WTC11 (cell line): ENCODE measurements around the gene STX8. TPM values are rescaled to one million over a fixed set of nuclear protein-coding genes. Genes with fewer than 3 reads are reported as not detected.

Source experiments
- ATAC-seq: fragments of 200-7000 bp; cut with Tn5 transposase; 2 replicates; pipeline ENCODE4 v1.10.0; 2021; ENCODE audit warnings: mild to moderate bottlenecking, moderate library complexity
- CTCF ChIA-PET: fragments of 300-600 bp; sonication (Branson Sonifier 250); formaldehyde crosslinking; loops from one replicate; lab custom pipeline; 2021; ENCODE audit warnings: antibody characterized with exemption; lab: Charles Lee
- POLR2A ChIA-PET: fragments of 350-600 bp; sonication (Branson Sonifier 250); formaldehyde crosslinking; loops from one replicate; lab custom pipeline; 2021; ENCODE audit warnings: antibody characterized with exemption; lab: Charles Lee
- DNase-seq: peaks from one replicate; pipeline ENCODE4 v3.0.0; 2021; ENCODE audit warnings: low spot score
- H3K27ac Mint-ChIP-seq: 2 replicates; pipeline ENCODE4 v1.8.0; 2021; ENCODE audit warnings: mixed read lengths
- H3K27me3 Mint-ChIP-seq: 2 replicates; pipeline ENCODE4 v1.8.0; 2021; ENCODE audit warnings: low read depth, mild to moderate bottlenecking, moderate library complexity, mixed read lengths
- H3K36me3 Mint-ChIP-seq: 2 replicates; pipeline ENCODE4 v1.8.0; 2021; ENCODE audit warnings: mixed read lengths
- H3K4me1 Mint-ChIP-seq: 2 replicates; pipeline ENCODE4 v1.8.0; 2022; ENCODE audit warnings: mixed read lengths
- H3K4me3 Mint-ChIP-seq: 2 replicates; pipeline ENCODE4 v1.8.0; 2021; ENCODE audit warnings: mild to moderate bottlenecking, moderate library complexity, mixed read lengths
- H3K9me3 Mint-ChIP-seq: 2 replicates; pipeline ENCODE4 v1.8.0; 2021; ENCODE audit warnings: mixed read lengths
- AR ChIP-seq: fragments of 250-450 bp; sonication (Bioruptor Pico); IDR thresholded peaks from 2 replicates; pipeline ENCODE4 v1.9.0; 2021; ENCODE audit warnings: mild to moderate bottlenecking
- ERG ChIP-seq: fragments of 250-450 bp; sonication (Bioruptor Pico); IDR thresholded peaks from 2 replicates; pipeline ENCODE4 v1.8.0; 2021; ENCODE audit warnings: mild to moderate bottlenecking
- ESRRA ChIP-seq: sonication (generic); formaldehyde crosslinking; IDR thresholded peaks from 2 replicates; pipeline ENCODE4 v1.8.1; 2022; ENCODE audit warnings: mild to moderate bottlenecking, missing genetic modification reagents, borderline replicate concordance
- MXD4 ChIP-seq: fragments of 250-450 bp; sonication (Bioruptor Pico); IDR thresholded peaks from 2 replicates; pipeline ENCODE4 v1.8.0; 2021; ENCODE audit warnings: mild to moderate bottlenecking, moderate library complexity, borderline replicate concordance
- MYBL2 ChIP-seq: sonication (generic); formaldehyde crosslinking; IDR thresholded peaks from 2 replicates; pipeline ENCODE4 v1.8.1; 2023; ENCODE audit warnings: mild to moderate bottlenecking, moderate library complexity, missing genetic modification reagents
- RELA ChIP-seq: sonication (generic); formaldehyde crosslinking; IDR thresholded peaks from 2 replicates; pipeline ENCODE4 v1.8.1; 2022; ENCODE audit warnings: missing genetic modification reagents, mild to moderate bottlenecking, borderline replicate concordance
- ZNF281 ChIP-seq: sonication (generic); formaldehyde crosslinking; IDR thresholded peaks from 2 replicates; pipeline ENCODE4 v1.8.0; 2023; ENCODE audit warnings: mild to moderate bottlenecking, missing genetic modification reagents
- ZNF317 ChIP-seq: sonication (generic); formaldehyde crosslinking; IDR thresholded peaks from 2 replicates; pipeline ENCODE4 v1.8.1; 2023; ENCODE audit warnings: low read depth, mild to moderate bottlenecking, moderate library complexity, missing genetic modification reagents, borderline replicate concordance
- total RNA-seq: library from RNA; stranded (reverse); gene quantifications from 3 replicates; pipeline ENCODE4 v1.2.3, GENCODE V29; 2021
- TF ChIP-seq, protein P1 (sequence below): fragments of 250-450 bp; sonication (Bioruptor Pico); IDR thresholded peaks from 2 replicates; pipeline ENCODE4 v1.9.0; 2021; ENCODE audit warnings: mild to moderate bottlenecking, borderline replicate concordance
- TF ChIP-seq, protein P2 (sequence below): sonication (generic); formaldehyde crosslinking; conservative IDR thresholded peaks from 2 replicates; pipeline ENCODE4 v1.8.1; 2023; ENCODE audit warnings: mild to moderate bottlenecking, low read depth, missing genetic modification reagents, moderate library complexity
- TF ChIP-seq, protein P3 (sequence below): sonication (generic); formaldehyde crosslinking; IDR thresholded peaks from 2 replicates; pipeline ENCODE4 v1.8.0; 2022; ENCODE audit warnings: mild to moderate bottlenecking, missing genetic modification reagents
- TF ChIP-seq, protein P4 (sequence below): fragments of 250-450 bp; sonication (Bioruptor Pico); IDR thresholded peaks from 2 replicates; pipeline ENCODE4 v1.9.0; 2021; ENCODE audit warnings: moderate library complexity, mild to moderate bottlenecking, inconsistent platforms, borderline replicate concordance
- TF ChIP-seq, protein P5 (sequence below): sonication (generic); formaldehyde crosslinking; IDR thresholded peaks from 2 replicates; pipeline ENCODE4 v1.8.0; 2023; ENCODE audit warnings: missing genetic modification reagents

The STX8 gene
- total RNA-seq, 1 experiment from 2014 or later: 39.9 TPM

- Mint-ChIP-seq H3K36me3 (no peaks in the 10 kb centered on the region), H3K4me3 (no peak overlapping the region), H3K4me1 (no peaks in the 10 kb centered on the region), H3K27me3 (no peaks in the 10 kb centered on the region), H3K9me3 (no peaks in the 10 kb centered on the region), H3K27ac (no peak overlapping the region)
- ChIA-PET CTCF (no interaction called here), POLR2A (no interaction called here)
- TF ChIP-seq RELA (CRISPR knock-in tag) (no peak), ERG (no peak), MXD4 (no peak), ZNF317 (CRISPR knock-in tag) (no peak), ESRRA (no peak), ZNF281 (no peak), AR (no peak), MYBL2 (CRISPR knock-in tag) (no peak)
- TF ChIP-seq, protein P1, sequence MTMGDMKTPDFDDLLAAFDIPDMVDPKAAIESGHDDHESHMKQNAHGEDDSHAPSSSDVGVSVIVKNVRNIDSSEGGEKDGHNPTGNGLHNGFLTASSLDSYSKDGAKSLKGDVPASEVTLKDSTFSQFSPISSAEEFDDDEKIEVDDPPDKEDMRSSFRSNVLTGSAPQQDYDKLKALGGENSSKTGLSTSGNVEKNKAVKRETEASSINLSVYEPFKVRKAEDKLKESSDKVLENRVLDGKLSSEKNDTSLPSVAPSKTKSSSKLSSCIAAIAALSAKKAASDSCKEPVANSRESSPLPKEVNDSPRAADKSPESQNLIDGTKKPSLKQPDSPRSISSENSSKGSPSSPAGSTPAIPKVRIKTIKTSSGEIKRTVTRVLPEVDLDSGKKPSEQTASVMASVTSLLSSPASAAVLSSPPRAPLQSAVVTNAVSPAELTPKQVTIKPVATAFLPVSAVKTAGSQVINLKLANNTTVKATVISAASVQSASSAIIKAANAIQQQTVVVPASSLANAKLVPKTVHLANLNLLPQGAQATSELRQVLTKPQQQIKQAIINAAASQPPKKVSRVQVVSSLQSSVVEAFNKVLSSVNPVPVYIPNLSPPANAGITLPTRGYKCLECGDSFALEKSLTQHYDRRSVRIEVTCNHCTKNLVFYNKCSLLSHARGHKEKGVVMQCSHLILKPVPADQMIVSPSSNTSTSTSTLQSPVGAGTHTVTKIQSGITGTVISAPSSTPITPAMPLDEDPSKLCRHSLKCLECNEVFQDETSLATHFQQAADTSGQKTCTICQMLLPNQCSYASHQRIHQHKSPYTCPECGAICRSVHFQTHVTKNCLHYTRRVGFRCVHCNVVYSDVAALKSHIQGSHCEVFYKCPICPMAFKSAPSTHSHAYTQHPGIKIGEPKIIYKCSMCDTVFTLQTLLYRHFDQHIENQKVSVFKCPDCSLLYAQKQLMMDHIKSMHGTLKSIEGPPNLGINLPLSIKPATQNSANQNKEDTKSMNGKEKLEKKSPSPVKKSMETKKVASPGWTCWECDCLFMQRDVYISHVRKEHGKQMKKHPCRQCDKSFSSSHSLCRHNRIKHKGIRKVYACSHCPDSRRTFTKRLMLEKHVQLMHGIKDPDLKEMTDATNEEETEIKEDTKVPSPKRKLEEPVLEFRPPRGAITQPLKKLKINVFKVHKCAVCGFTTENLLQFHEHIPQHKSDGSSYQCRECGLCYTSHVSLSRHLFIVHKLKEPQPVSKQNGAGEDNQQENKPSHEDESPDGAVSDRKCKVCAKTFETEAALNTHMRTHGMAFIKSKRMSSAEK (CRISPR knock-in tag): no peak
- TF ChIP-seq, protein P2, sequence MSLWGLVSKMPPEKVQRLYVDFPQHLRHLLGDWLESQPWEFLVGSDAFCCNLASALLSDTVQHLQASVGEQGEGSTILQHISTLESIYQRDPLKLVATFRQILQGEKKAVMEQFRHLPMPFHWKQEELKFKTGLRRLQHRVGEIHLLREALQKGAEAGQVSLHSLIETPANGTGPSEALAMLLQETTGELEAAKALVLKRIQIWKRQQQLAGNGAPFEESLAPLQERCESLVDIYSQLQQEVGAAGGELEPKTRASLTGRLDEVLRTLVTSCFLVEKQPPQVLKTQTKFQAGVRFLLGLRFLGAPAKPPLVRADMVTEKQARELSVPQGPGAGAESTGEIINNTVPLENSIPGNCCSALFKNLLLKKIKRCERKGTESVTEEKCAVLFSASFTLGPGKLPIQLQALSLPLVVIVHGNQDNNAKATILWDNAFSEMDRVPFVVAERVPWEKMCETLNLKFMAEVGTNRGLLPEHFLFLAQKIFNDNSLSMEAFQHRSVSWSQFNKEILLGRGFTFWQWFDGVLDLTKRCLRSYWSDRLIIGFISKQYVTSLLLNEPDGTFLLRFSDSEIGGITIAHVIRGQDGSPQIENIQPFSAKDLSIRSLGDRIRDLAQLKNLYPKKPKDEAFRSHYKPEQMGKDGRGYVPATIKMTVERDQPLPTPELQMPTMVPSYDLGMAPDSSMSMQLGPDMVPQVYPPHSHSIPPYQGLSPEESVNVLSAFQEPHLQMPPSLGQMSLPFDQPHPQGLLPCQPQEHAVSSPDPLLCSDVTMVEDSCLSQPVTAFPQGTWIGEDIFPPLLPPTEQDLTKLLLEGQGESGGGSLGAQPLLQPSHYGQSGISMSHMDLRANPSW (CRISPR knock-in tag): no peak
- TF ChIP-seq, protein P3, sequence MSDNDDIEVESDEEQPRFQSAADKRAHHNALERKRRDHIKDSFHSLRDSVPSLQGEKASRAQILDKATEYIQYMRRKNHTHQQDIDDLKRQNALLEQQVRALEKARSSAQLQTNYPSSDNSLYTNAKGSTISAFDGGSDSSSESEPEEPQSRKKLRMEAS (CRISPR knock-in tag): no peak
- TF ChIP-seq, protein P4, sequence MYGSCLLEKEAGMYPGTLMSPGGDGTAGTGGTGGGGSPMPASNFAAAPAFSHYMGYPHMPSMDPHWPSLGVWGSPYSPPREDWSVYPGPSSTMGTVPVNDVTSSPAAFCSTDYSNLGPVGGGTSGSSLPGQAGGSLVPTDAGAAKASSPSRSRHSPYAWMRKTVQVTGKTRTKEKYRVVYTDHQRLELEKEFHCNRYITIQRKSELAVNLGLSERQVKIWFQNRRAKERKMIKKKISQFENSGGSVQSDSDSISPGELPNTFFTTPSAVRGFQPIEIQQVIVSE (CRISPR knock-in tag): no peak
- TF ChIP-seq, protein P5, sequence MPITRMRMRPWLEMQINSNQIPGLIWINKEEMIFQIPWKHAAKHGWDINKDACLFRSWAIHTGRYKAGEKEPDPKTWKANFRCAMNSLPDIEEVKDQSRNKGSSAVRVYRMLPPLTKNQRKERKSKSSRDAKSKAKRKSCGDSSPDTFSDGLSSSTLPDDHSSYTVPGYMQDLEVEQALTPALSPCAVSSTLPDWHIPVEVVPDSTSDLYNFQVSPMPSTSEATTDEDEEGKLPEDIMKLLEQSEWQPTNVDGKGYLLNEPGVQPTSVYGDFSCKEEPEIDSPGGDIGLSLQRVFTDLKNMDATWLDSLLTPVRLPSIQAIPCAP (CRISPR knock-in tag): no peak
- DNase-seq (no peak), ATAC-seq (no peak)
Measured at GRCh38 chr17:9298776-9299295, 276.8 kb downstream of the STX8 start.
